Fibroblast of the aortic adventitia (primary cell): ENCODE measurements around the gene TTYH1. TPM values are rescaled to one million over a fixed set of nuclear protein-coding genes. Genes with fewer than 3 reads are reported as not detected.

Source experiments
- DNase-seq: peaks from one replicate; pipeline ENCODE4 v3.0.0-alpha.2; 2010; ENCODE audit warnings: low read depth
- H3K4me3 ChIP-seq: 2 replicates; pipeline ENCODE4 v1.5.1; 2011; ENCODE audit warnings: low read depth, mild to moderate bottlenecking, control low read depth, low read length, moderate library complexity
- CTCF ChIP-seq: IDR thresholded peaks from 2 replicates; pipeline ENCODE4 v1.5.1; 2011; ENCODE audit warnings: mild to moderate bottlenecking, low read length, control low read depth, inconsistent platforms; ENCODE audit not compliant: insufficient read depth
- total RNA-seq: library from RNA; depleted of rRNA; stranded (reverse); fragments of >200 nt; gene quantifications from 2 replicates; pipeline ENCODE4 v1.2.3, GENCODE V29; 2012; ENCODE audit warnings: low replicate concordance

The TTYH1 gene
- total RNA-seq, 1 donor: not detected

GRCh38 chr19:54414156-54414555 is 1.1 kb upstream of the TTYH1 start:
- H3K4me3 ChIP-seq: no peak overlapping the region
- no peak for TF ChIP-seq CTCF
- no peak for DNase-seq

- TF ChIP-seq CTCF: no peak
- no peak overlapping the region for H3K4me3 ChIP-seq
- DNase-seq: no peak
These were observed 823 bp downstream of the TTYH1 start for GRCh38 chr19:54415901-54416673.

GRCh38 chr19:54416695-54417491 is 1.6 kb downstream of the TTYH1 start:
- DNase-seq: no peak
- TF ChIP-seq CTCF: no peak
- H3K4me3 ChIP-seq: no peak overlapping the region

- no peak for TF ChIP-seq CTCF
- no peak overlapping the region for H3K4me3 ChIP-seq
- no peak for DNase-seq
These were observed 3.0 kb downstream of the TTYH1 start for GRCh38 chr19:54418030-54418929.

GRCh38 chr19:54418930-54419800 is 3.9 kb downstream of the TTYH1 start:
- no peak for DNase-seq
- H3K4me3 ChIP-seq: no peak overlapping the region
- no peak for TF ChIP-seq CTCF

- H3K4me3 ChIP-seq: no peak overlapping the region
- no peak for DNase-seq
- no peak for TF ChIP-seq CTCF
These were observed 4.8 kb downstream of the TTYH1 start for GRCh38 chr19:54420068-54420382.
